ENCODE data around the gene RIN2.

GRCh38 chr20:19745584-19745983, 12.5 kb upstream of the RIN2 start:
- TF ChIP-seq CTCF (IDR thresholded peaks at IDR 0.05; ENCODE audit: low read depth, low read length) (no peak), EZH2phosphoT487 (IDR thresholded peaks at IDR 0.05; ENCODE audit: low read depth) (no peak)

All from OCI-LY3 (cell line).